GM12801 (cell line): ENCODE data around the gene MYH8.

ENCODE experiments used
- TF ChIP-seq, protein P1 (sequence below): IDR thresholded peaks from one replicate; pipeline ENCODE4 v1.5.1; 2011; ENCODE audit warnings: control low read depth; ENCODE audit not compliant: insufficient read length; ENCODE audit errors: extremely low read depth

MYH8 gene

DNA sequence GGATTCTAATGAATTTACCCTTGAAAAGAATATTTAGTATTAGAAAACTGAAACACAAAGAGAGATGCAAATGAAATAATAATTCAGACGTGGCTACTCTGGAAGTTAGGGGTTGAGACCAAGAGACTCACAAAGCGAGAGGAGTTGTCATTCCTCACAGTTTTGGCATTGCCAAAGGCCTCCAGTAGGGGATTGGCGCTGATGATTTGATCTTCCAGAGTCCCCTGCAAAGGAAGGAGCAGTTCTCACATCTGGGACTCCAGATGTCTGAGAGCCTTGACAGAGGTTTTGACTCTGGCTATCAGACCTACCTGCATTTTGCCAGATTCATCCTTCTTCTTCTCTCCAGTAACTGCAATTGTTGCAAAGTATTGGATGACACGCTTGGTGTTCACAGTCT, 6.6 kb downstream of the MYH8 start:
- TF ChIP-seq, protein P1, sequence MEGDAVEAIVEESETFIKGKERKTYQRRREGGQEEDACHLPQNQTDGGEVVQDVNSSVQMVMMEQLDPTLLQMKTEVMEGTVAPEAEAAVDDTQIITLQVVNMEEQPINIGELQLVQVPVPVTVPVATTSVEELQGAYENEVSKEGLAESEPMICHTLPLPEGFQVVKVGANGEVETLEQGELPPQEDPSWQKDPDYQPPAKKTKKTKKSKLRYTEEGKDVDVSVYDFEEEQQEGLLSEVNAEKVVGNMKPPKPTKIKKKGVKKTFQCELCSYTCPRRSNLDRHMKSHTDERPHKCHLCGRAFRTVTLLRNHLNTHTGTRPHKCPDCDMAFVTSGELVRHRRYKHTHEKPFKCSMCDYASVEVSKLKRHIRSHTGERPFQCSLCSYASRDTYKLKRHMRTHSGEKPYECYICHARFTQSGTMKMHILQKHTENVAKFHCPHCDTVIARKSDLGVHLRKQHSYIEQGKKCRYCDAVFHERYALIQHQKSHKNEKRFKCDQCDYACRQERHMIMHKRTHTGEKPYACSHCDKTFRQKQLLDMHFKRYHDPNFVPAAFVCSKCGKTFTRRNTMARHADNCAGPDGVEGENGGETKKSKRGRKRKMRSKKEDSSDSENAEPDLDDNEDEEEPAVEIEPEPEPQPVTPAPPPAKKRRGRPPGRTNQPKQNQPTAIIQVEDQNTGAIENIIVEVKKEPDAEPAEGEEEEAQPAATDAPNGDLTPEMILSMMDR = no peak

- TF ChIP-seq, protein P1 = no peak
Measured at GRCh38 chr17:10403589-10403988, 18.2 kb downstream of the MYH8 start.

- TF ChIP-seq, protein P1 = no peak
Measured at GRCh38 chr17:10398352-10398751, 23.4 kb downstream of the MYH8 start.

GRCh38 chr17:10396524-10397163, 25.1 kb downstream of the MYH8 start:
- TF ChIP-seq, protein P1 = no peak

GRCh38 chr17:10394201-10394887, 27.4 kb downstream of the MYH8 start:
- TF ChIP-seq, protein P1 = no peak

DNA sequence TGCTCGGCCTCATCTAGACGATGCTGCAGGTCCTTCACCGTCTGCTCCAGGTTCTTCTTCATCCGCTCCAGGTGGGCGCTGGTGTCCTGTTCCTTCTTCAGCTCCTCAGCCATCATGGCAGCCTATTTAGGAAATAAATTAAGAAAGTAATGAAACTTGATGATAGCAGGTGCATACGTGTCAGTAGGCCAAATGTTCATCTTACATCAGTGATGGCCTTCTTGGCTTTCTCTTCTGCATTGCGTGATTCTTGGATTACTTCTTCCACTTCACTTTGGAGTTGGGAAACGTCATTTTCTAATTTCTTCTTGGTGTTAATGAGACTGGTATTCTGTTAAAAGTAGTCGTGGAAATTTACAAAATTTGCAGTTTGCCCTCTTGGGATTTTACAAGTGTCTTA, 28.9 kb downstream of the MYH8 start:
- TF ChIP-seq, protein P1 = no peak

DNA sequence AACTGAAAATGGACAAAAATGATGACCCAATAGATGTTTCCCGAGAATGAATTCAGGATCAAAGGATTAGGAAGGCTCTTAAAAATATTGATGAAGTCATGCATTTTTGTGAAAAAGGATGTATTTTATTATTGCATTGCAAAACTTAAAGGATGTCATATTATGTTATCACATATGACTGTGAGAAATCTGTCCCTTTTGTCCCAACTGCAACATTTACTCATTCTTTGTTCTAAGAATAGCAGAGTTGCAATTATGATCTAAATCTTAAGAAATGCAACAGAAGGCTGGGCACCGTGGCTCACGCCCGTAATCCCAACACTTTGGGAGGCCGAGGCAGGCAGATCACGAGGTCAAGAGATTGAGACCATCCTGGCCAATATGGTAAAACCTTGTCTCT, 35.9 kb downstream of the MYH8 start:
- TF ChIP-seq, protein P1 = no peak
